Liver (tissue), 9 donors: ENCODE measurements around the gene KLF11. TPM values are rescaled to one million over a fixed set of nuclear protein-coding genes. Genes with fewer than 3 reads are reported as not detected.

Experiments
- DNase-seq: peaks from one replicate; pipeline ENCODE4 v3.0.0-alpha.2; 2017; ENCODE audit warnings: low spot score
- H3K27ac ChIP-seq, 2 donors: one replicate each; pipeline ENCODE4 v1.7.0; 2013; ENCODE audit warnings: inconsistent platforms in 2 of 2, low read length in 2 of 2, control low read depth in 1 of 2, low read depth in 1 of 2, mild to moderate bottlenecking in 1 of 2
- H3K27me3 ChIP-seq, 4 donors: one replicate each; pipeline versions ENCODE4 v1.6.1 to v1.7.0; 2013; ENCODE audit warnings: low read length in 3 of 4, inconsistent platforms in 1 of 4, mild to moderate bottlenecking in 1 of 4, moderate library complexity in 1 of 4; ENCODE audit not compliant: control insufficient read depth in 4 of 4, insufficient read depth in 4 of 4
- H3K36me3 ChIP-seq, 4 donors: one replicate each; pipeline versions ENCODE4 v1.6.1 to v1.7.0; 2013; ENCODE audit warnings: low read length in 3 of 4, mild to moderate bottlenecking in 3 of 4, low read depth in 1 of 4, moderate library complexity in 1 of 4; ENCODE audit not compliant: control insufficient read depth in 4 of 4, insufficient read depth in 3 of 4
- H3K4me1 ChIP-seq, 4 donors: one replicate each; pipeline versions ENCODE4 v1.6.1 to v1.7.0; 2013; ENCODE audit warnings: low read length in 3 of 4, mild to moderate bottlenecking in 3 of 4, moderate library complexity in 1 of 4; ENCODE audit not compliant: control insufficient read depth in 4 of 4, insufficient read depth in 4 of 4
- H3K4me3 ChIP-seq, 3 donors: one replicate each; pipeline versions ENCODE4 v1.6.1 to v1.7.0; 2013; ENCODE audit warnings: low read length in 3 of 3, control low read depth in 1 of 3, low read depth in 1 of 3, mild to moderate bottlenecking in 1 of 3
- H3K9ac ChIP-seq, 2 donors: one replicate each; pipeline ENCODE4 v1.7.0; 2013; ENCODE audit warnings: low read length in 2 of 2, mild to moderate bottlenecking in 2 of 2, moderate library complexity in 2 of 2, control low read depth in 1 of 2, low read depth in 1 of 2
- H3K9me3 ChIP-seq, 4 donors: one replicate each; pipeline versions ENCODE4 v1.6.1 to v1.7.0; 2013; ENCODE audit warnings: low read length in 3 of 4; ENCODE audit not compliant: control insufficient read depth in 4 of 4
- EGR1 ChIP-seq, 2 donors: IDR thresholded peaks; 2 replicates each; pipeline ENCODE4 v1.6.1; 2016 to 2018; ENCODE audit warnings: antibody characterized with exemption in 2 of 2, low read depth in 2 of 2
- FOXA1 ChIP-seq: IDR thresholded peaks from 2 replicates; pipeline ENCODE4 v1.6.1; 2016; ENCODE audit warnings: antibody characterized with exemption
- GABPA ChIP-seq, 2 donors: IDR thresholded peaks in 1 of 2; conservative IDR thresholded peaks in 1 of 2; 2 replicates each; pipeline ENCODE4 v1.6.1; 2016; ENCODE audit warnings: antibody characterized with exemption in 2 of 2, mild to moderate bottlenecking in 1 of 2, moderate library complexity in 1 of 2
- HNF4A ChIP-seq, 2 donors: conservative IDR thresholded peaks; 2 replicates each; pipeline ENCODE4 v1.6.1; 2016; ENCODE audit warnings: antibody characterized with exemption in 2 of 2, mild to moderate bottlenecking in 2 of 2
- whole genome bisulfite sequencing: extraction: QIAGEN DNeasy Blood & Tissue Kit; methylation state at CpG from one replicate; pipeline ENCODE4 v1.1.7; 2013; 5-methylcytosine and 5-hydroxymethylcytosine counted together
- polyA plus RNA-seq, 2 donors: library from polyadenylated mRNA; stranded (reverse) in 1 of 2; unstranded in 1 of 2; fragments of 200-250 nt in 1 of 2; fragments of >200 nt in 1 of 2; fragmentation: Nextera tagmentation in 1 of 2; extraction: Ambion mirVana in 1 of 2; gene quantifications; one replicate each; pipeline versions ENCODE4 v1.2.1 to v1.2.3, GENCODE V29; 2013 to 2015
- total RNA-seq, 2 donors: library from RNA; depleted of rRNA; stranded (reverse); fragments of >200 nt; gene quantifications; one replicate each; pipeline ENCODE4 v1.2.3, GENCODE V29; 2014
- TF ChIP-seq, protein P1 (sequence below): IDR thresholded peaks from 2 replicates; pipeline ENCODE4 v1.6.1; 2016; ENCODE audit warnings: antibody characterized with exemption
- TF ChIP-seq, protein P2 (sequence below): IDR thresholded peaks from 2 replicates; pipeline ENCODE4 v1.6.1; 2016; ENCODE audit warnings: antibody characterized with exemption
- TF ChIP-seq, protein P3 (sequence below): IDR thresholded peaks from 2 replicates; pipeline ENCODE4 v1.6.1; 2016; ENCODE audit warnings: antibody characterized with exemption, mild to moderate bottlenecking
- TF ChIP-seq, protein P4 (sequence below): IDR thresholded peaks from 2 replicates; pipeline ENCODE4 v1.6.1; 2016; ENCODE audit warnings: antibody characterized with exemption
- donor health status: healthy.
- donor health status: healthy.
- donor health status: healthy.
- donor health status: healthy.
- donor health status: healthy.

KLF11 gene
- total RNA-seq (10 to 100 TPM; 13.2 to 43.0 TPM), polyA plus RNA-seq (10 to 100 TPM; 10.5 to 15.8 TPM)

DNA sequence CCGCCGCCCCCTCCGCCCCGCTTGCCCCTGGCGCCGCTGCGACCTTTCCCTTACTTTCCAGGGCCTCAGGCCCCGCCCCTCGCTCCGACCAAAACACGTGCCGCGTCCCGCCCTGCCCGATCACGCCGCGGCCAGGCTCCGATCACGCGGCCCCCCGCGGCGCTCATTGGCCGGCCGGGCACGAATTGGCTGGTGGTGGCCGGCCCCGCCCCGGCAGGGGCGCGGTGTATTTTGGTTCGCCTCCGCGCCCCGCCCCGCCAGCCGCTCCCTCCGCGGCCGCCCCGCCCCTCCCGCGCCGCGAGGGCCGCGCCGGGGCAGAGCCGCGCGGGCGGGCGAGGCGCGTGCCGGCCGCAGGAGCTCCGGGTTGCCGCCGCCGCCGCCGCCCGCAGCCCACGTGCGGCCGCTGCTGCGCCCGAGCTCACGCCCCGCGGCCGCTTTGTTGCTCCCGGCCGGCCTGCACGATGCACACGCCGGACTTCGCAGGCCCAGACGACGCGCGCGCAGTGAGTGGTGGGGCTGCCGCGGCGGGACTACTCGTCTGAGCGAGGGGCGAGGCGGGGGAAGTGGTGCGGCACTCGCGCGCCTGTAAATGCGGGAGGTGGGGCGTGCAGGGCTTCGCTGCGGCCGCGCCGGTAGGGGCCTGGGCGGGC is at the start of gene KLF11:
Gene KLF11 (plus strand): TSS at position 295 of the 650 bp plus-strand sequence. CDS start 167 bp downstream, at position 462.
- H3K27ac ChIP-seq = peak within 1 kb of the TSS; percentile 96 to 97
- peaks cover 5 to 20% (median 12%) of the 10 kb centered on the region in 4 donors for H3K36me3 ChIP-seq
- DNase-seq = peak; percentile 91
- peak within 1 kb of the TSS; percentile 73 to 90 (median 80) for H3K4me3 ChIP-seq
- under 1% methylated on average over 104 of the region's 104 CpGs for WGBS
- peak within 1 kb of the TSS; percentile 86 to 93 for H3K9ac ChIP-seq
- peak in 1 of 2 donors; percentile 81 for TF ChIP-seq EGR1 (IDR thresholded peaks at IDR 0.05; ENCODE audit: low read depth in 2 of 2)
- TF ChIP-seq, protein P1, sequence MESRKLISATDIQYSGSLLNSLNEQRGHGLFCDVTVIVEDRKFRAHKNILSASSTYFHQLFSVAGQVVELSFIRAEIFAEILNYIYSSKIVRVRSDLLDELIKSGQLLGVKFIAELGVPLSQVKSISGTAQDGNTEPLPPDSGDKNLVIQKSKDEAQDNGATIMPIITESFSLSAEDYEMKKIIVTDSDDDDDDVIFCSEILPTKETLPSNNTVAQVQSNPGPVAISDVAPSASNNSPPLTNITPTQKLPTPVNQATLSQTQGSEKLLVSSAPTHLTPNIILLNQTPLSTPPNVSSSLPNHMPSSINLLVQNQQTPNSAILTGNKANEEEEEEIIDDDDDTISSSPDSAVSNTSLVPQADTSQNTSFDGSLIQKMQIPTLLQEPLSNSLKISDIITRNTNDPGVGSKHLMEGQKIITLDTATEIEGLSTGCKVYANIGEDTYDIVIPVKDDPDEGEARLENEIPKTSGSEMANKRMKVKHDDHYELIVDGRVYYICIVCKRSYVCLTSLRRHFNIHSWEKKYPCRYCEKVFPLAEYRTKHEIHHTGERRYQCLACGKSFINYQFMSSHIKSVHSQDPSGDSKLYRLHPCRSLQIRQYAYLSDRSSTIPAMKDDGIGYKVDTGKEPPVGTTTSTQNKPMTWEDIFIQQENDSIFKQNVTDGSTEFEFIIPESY = no peak
- peak in 1 of 2 donors; percentile 5 for TF ChIP-seq HNF4A (conservative IDR thresholded peaks at IDR 0.05)
- no peaks in the 10 kb centered on the region for H3K27me3 ChIP-seq
- peaks cover 12 to 61% (median 41%) of the 10 kb centered on the region in 4 donors for H3K4me1 ChIP-seq
- H3K9me3 ChIP-seq = no peaks in the 10 kb centered on the region

DNA sequence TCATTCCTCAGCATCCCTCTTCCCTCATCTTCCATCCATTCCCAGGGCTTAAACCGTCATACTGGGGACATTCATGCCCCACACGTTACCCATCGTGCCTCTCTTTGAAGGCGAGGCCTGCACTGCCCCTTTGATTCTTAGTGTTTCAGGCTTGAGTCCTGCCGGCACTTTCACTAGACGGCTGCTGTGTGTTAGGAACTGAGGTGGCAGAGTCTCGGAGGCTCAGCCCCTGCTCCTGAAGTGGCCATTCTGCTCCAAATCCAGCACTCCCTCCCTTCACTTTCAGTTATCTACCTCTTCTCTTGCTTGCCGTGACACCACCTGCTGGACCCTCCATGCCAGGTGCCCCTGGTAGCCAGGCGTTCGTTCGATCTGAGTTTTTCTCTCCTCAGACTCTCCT is 48.9 kb upstream of the KLF11 start:
- peaks cover 0 to 12% (median 8%) of the 10 kb centered on the region in 4 donors for H3K4me1 ChIP-seq
- TF ChIP-seq, protein P2, sequence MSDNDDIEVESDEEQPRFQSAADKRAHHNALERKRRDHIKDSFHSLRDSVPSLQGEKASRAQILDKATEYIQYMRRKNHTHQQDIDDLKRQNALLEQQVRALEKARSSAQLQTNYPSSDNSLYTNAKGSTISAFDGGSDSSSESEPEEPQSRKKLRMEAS = no peak
- TF ChIP-seq GABPA (IDR thresholded peaks at IDR 0.05 in 1 of 2, conservative IDR thresholded peaks at IDR 0.05 in 1 of 2) = no peak
- no peak for TF ChIP-seq FOXA1
- TF ChIP-seq, protein P3, sequence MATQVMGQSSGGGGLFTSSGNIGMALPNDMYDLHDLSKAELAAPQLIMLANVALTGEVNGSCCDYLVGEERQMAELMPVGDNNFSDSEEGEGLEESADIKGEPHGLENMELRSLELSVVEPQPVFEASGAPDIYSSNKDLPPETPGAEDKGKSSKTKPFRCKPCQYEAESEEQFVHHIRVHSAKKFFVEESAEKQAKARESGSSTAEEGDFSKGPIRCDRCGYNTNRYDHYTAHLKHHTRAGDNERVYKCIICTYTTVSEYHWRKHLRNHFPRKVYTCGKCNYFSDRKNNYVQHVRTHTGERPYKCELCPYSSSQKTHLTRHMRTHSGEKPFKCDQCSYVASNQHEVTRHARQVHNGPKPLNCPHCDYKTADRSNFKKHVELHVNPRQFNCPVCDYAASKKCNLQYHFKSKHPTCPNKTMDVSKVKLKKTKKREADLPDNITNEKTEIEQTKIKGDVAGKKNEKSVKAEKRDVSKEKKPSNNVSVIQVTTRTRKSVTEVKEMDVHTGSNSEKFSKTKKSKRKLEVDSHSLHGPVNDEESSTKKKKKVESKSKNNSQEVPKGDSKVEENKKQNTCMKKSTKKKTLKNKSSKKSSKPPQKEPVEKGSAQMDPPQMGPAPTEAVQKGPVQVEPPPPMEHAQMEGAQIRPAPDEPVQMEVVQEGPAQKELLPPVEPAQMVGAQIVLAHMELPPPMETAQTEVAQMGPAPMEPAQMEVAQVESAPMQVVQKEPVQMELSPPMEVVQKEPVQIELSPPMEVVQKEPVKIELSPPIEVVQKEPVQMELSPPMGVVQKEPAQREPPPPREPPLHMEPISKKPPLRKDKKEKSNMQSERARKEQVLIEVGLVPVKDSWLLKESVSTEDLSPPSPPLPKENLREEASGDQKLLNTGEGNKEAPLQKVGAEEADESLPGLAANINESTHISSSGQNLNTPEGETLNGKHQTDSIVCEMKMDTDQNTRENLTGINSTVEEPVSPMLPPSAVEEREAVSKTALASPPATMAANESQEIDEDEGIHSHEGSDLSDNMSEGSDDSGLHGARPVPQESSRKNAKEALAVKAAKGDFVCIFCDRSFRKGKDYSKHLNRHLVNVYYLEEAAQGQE = no peak
- TF ChIP-seq, protein P1 = no peak
- TF ChIP-seq, protein P4, sequence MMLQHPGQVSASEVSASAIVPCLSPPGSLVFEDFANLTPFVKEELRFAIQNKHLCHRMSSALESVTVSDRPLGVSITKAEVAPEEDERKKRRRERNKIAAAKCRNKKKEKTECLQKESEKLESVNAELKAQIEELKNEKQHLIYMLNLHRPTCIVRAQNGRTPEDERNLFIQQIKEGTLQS = no peak
- peak overlapping the region in 1 of 2 donors; percentile 38 for H3K27ac ChIP-seq
- no peaks in the 10 kb centered on the region for H3K27me3 ChIP-seq
- H3K4me3 ChIP-seq = no peak overlapping the region
- H3K9me3 ChIP-seq = no peaks in the 10 kb centered on the region
- 96% methylated on average over 11 of the region's 11 CpGs for WGBS
- DNase-seq = no peak
- no peak overlapping the region for H3K9ac ChIP-seq
- peaks cover 0 to 33% (median 19%) of the 10 kb centered on the region in 4 donors for H3K36me3 ChIP-seq
